DMS 273 treated with DMSO at 0.1 percent for 48 hours (cell line): ENCODE measurements around the gene UFL1.
"Not testable (repeated sequence)": the region's sequence is repeated elsewhere in the genome, so short reads cannot be mapped to it uniquely, and the experiment has no call there.

Source experiments
- DNase-seq: peaks from one replicate; lab custom pipeline; 2025; lab: John Stamatoyannopoulos, UW

The UFL1 gene

GRCh38 chr6:96521644-96522464, at the start of gene UFL1:
Gene UFL1 (plus strand): TSS chr6:96521806. CDS start chr6:96521874, 68 bp downstream.
- DNase-seq, result peak; percentile 92

GRCh38 chr6:96472291-96472690, 49.3 kb upstream of the UFL1 start:
- DNase-seq, result not testable (repeated sequence)

GRCh38 chr6:96478695-96479094, 42.9 kb upstream of the UFL1 start:
- no peak for DNase-seq

GRCh38 chr6:96491926-96492325, 29.7 kb upstream of the UFL1 start:
- no peak for DNase-seq

- no peak for DNase-seq
These were observed 21.8 kb upstream of the UFL1 start for GRCh38 chr6:96499781-96500180.

GRCh38 chr6:96502915-96503314, 18.7 kb upstream of the UFL1 start:
- no peak for DNase-seq

GRCh38 chr6:96505363-96505762, 16.2 kb upstream of the UFL1 start:
- DNase-seq, result no peak

- DNase-seq, result no peak
These were observed 12.3 kb upstream of the UFL1 start for GRCh38 chr6:96509281-96509680.

GRCh38 chr6:96520171-96521115, 1.2 kb upstream of the UFL1 start:
- no peak for DNase-seq

GRCh38 chr6:96521306-96521643, 331 bp upstream of the UFL1 start:
- DNase-seq, result no peak

GRCh38 chr6:96522465-96523009, 931 bp downstream of the UFL1 start:
- DNase-seq, result no peak

GRCh38 chr6:96528193-96528592, 6.6 kb downstream of the UFL1 start:
- no peak for DNase-seq

GRCh38 chr6:96532399-96532798, 10.8 kb downstream of the UFL1 start:
- DNase-seq, result no peak

GRCh38 chr6:96537726-96538125, 16.1 kb downstream of the UFL1 start:
- DNase-seq, result no peak

- no peak for DNase-seq
These were observed 21.1 kb downstream of the UFL1 start for GRCh38 chr6:96542702-96543101.

- no peak for DNase-seq
These were observed 24.3 kb downstream of the UFL1 start for GRCh38 chr6:96545882-96546281.

- DNase-seq, result no peak
These were observed 26.0 kb downstream of the UFL1 start for GRCh38 chr6:96547654-96548053.

- no peak for DNase-seq
These were observed 33.0 kb downstream of the UFL1 start for GRCh38 chr6:96554558-96554957.

GRCh38 chr6:96559740-96560139, 38.1 kb downstream of the UFL1 start:
- not testable (repeated sequence) for DNase-seq

GRCh38 chr6:96562886-96563285, 41.3 kb downstream of the UFL1 start, which contains the start of gene FHL5:
Gene FHL5 (plus strand): TSS chr6:96563128. CDS start chr6:96603614, 40,486 bp downstream.
- no peak for DNase-seq

- no peak for DNase-seq
These were observed 42.2 kb downstream of the UFL1 start for GRCh38 chr6:96563853-96564252.

- DNase-seq, result no peak
These were observed 48.4 kb downstream of the UFL1 start for GRCh38 chr6:96570053-96570452.

GRCh38 chr6:96571551-96571950, 49.9 kb downstream of the UFL1 start:
- no peak for DNase-seq
